Activated CD4-positive, alpha-beta memory T cell treated with anti-CD3 and anti-CD28 coated beads for 36 hours (primary cell): ENCODE measurements around the gene CAPN8. TPM values are rescaled to one million over a fixed set of nuclear protein-coding genes. Genes with fewer than 3 reads are reported as not detected.

Source experiments
- CTCF ChIA-PET: fragments of 350-600 bp; sonication (Branson Sonifier 250); formaldehyde crosslinking; loops from one replicate; lab custom pipeline; 2021; ENCODE audit warnings: antibody characterized with exemption, inconsistent platforms; lab: Charles Lee
- POLR2A ChIA-PET: fragments of 350-600 bp; sonication (Branson Sonifier 250); formaldehyde crosslinking; loops from one replicate; lab custom pipeline; 2021; ENCODE audit warnings: antibody characterized with exemption; lab: Charles Lee
- DNase-seq: peaks from one replicate; pipeline ENCODE4 v3.0.0-alpha.2; 2020
- H3K27ac Mint-ChIP-seq: one replicate; pipeline ENCODE4 v1.8.0; 2021; ENCODE audit warnings: mixed read lengths
- H3K27me3 Mint-ChIP-seq: one replicate; pipeline ENCODE4 v1.8.0; 2021; ENCODE audit warnings: mixed read lengths
- H3K36me3 Mint-ChIP-seq: one replicate; pipeline ENCODE4 v1.8.0; 2021; ENCODE audit warnings: mixed read lengths
- H3K4me1 Mint-ChIP-seq: one replicate; pipeline ENCODE4 v1.8.0; 2021; ENCODE audit warnings: low read depth, mixed read lengths
- H3K4me3 Mint-ChIP-seq: one replicate; pipeline ENCODE4 v1.8.0; 2021; ENCODE audit warnings: mild to moderate bottlenecking, mixed read lengths
- H3K9me3 Mint-ChIP-seq: one replicate; pipeline ENCODE4 v1.8.0; 2021; ENCODE audit warnings: mixed read lengths
- intact Hi-C: fragments of 100-400 bp; cut with micrococcal nuclease; formaldehyde crosslinking; loops from one replicate; pipeline ENCODE4 v1.15.1; 2023
- total RNA-seq, 2 experiments: library from RNA; stranded (reverse); gene quantifications; one replicate each; pipeline ENCODE4 v1.2.3, GENCODE V29; 2021

CAPN8 gene
- total RNA-seq, 2 experiments from 2014 or later = not detected

GRCh38 chr1:223709598-223709997 lies 44.1 kb upstream of the CAPN8 start:
- POLR2A ChIA-PET = no interaction called here
- intact Hi-C loops = no loop called here
- DNase-seq = no peak
- Mint-ChIP-seq H3K4me1 (peaks cover 34% of the 10 kb centered on the region), H3K27me3 (no peaks in the 10 kb centered on the region), H3K9me3 (no peaks in the 10 kb centered on the region), H3K4me3 (no peak overlapping the region), H3K36me3 (no peaks in the 10 kb centered on the region), H3K27ac (no peak overlapping the region)
- CTCF ChIA-PET = interaction anchor here (4.1 kb wide), 1 partner anchor 39 kb away, joined by 43 read pairs; no protein-coding TSS in a partner anchor

- no peak for DNase-seq
- no peaks in the 10 kb centered on the region for H3K27me3 Mint-ChIP-seq
- no peak overlapping the region for H3K4me3 Mint-ChIP-seq
- ChIA-PET POLR2A (no interaction called here), CTCF (interaction anchor here (1.0 to 3.3 kb wide), 4 partner anchors 10 to 41 kb away, joined by 3 to 19 read pairs (median 6); no protein-coding TSS in a partner anchor)
- no peaks in the 10 kb centered on the region for H3K36me3 Mint-ChIP-seq
- no peaks in the 10 kb centered on the region for H3K9me3 Mint-ChIP-seq
- H3K27ac Mint-ChIP-seq = no peak overlapping the region
- intact Hi-C loops = no loop called here
- H3K4me1 Mint-ChIP-seq = peaks cover 30% of the 10 kb centered on the region
Observed at GRCh38 chr1:223708651-223709268, 43.3 kb upstream of the CAPN8 start.

GRCh38 chr1:223708001-223708359 lies 42.5 kb upstream of the CAPN8 start:
- Mint-ChIP-seq H3K4me1 (peaks cover 34% of the 10 kb centered on the region), H3K9me3 (no peaks in the 10 kb centered on the region), H3K36me3 (no peaks in the 10 kb centered on the region), H3K27ac (no peak overlapping the region), H3K4me3 (no peak overlapping the region), H3K27me3 (no peaks in the 10 kb centered on the region)
- intact Hi-C loops = no loop called here
- no peak for DNase-seq
- CTCF ChIA-PET = interaction anchor here (1.0 to 3.3 kb wide), 6 partner anchors 9 to 578 kb away, joined by 3 to 19 read pairs (median 4); no protein-coding TSS in a partner anchor
- POLR2A ChIA-PET = no interaction called here

DNA sequence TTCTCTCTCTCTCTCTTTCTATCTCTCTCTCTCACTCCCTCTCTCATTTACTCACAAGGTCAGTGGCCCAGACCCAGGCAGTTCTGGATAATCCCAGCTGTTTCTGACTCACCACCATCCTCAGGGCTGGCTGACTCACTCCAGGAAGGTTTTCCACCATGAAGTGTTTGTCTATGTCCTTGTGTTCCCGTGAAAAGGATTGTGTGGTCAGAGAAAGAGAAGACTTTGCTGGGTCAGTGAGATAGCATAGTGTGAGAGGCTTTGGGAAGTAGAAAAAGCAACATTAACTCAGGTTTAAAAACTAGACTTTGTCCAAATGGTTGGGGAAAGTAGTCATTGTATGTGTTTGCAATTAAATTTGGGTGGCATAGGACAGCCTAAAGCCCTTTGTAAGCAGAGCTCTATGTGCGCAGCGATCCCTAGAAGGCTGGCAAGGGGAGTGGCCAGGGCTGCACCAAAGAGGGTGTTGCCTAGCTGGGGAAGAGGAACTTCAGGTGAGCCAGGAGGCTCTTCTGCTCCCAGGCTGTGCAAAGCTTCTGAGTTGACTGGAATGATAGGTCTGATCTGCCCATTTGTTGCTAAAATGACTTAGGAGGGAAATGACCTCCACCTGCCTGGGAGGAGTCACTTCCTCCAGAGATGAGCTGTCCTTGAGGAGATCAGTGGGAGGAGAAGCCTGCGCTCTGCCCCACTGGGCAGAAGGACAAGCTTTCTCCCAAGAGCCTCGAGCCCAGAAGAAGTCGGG lies 41.9 kb upstream of the CAPN8 start:
- POLR2A ChIA-PET = no interaction called here
- peak; percentile 34 for DNase-seq
- intact Hi-C loops = no loop called here

GRCh38 chr1:223706077-223706973 lies 40.8 kb upstream of the CAPN8 start:
- no peak for DNase-seq
- POLR2A ChIA-PET = no interaction called here
- Mint-ChIP-seq H3K9me3 (no peaks in the 10 kb centered on the region), H3K36me3 (no peaks in the 10 kb centered on the region), H3K4me1 (peaks cover 40% of the 10 kb centered on the region), H3K27me3 (no peaks in the 10 kb centered on the region), H3K27ac (no peak overlapping the region), H3K4me3 (no peak overlapping the region)
- CTCF ChIA-PET = interaction anchor here (1.0 to 3.3 kb wide), 6 partner anchors 10 to 576 kb away, joined by 3 to 19 read pairs (median 4); no protein-coding TSS in a partner anchor
- intact Hi-C loops = no loop called here

More for the DNA sequence above, 41.9 kb upstream of the CAPN8 start:
- Mint-ChIP-seq H3K36me3 (no peaks in the 10 kb centered on the region), H3K27me3 (no peaks in the 10 kb centered on the region), H3K27ac (no peak overlapping the region), H3K9me3 (no peaks in the 10 kb centered on the region), H3K4me3 (no peak overlapping the region), H3K4me1 (peaks cover 40% of the 10 kb centered on the region)
- CTCF ChIA-PET = interaction anchor here (1.0 to 3.3 kb wide), 7 partner anchors 9 to 577 kb away, joined by 3 to 19 read pairs (median 3); no protein-coding TSS in a partner anchor

DNA sequence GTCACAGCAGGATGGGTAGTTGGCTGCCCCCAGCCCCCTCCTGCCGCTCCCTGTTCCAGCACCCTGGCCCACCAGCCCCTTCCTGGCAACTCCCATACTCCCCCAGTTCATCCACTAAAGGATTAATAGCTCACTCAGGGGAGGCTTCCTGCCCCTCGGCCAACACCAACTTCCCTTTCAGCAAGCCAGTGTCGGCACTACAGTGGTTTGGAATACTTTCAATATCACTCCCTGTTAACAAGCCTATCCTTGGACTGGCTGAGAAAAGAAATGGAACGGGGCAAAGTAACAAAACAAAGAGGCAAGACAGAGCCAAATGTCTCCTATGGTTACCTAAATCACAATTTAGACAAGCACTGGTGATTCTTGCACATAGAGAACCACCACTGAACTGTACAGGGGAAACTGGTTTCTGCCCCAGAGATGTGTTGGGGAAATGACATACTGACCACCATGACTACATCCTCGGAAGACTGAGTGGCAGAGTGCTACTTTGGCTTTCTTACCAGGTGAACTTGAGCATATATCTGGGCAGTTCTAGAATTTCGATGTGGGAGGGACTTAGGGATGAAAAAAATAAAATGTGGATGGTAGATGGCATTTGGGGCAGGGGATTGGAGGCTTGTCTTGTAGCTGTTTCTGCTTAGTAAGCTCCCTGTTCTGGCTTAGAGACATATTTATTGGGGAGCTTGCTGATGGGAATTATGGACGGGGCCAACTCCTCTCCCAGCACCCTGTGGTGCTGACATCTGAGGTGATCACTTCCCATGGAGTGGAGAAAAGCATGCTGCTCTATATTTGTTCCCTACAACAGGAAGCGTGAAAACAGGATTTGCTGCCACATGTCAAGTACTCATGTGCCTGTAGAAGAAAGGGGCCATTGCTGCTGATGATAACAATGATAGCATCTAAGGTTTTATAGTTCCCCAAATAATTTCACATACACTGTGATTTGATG lies 39.7 kb upstream of the CAPN8 start:
- Mint-ChIP-seq H3K27me3 (peaks cover 4% of the 10 kb centered on the region), H3K27ac (no peak overlapping the region), H3K4me3 (no peak overlapping the region), H3K36me3 (no peaks in the 10 kb centered on the region), H3K4me1 (peaks cover 44% of the 10 kb centered on the region), H3K9me3 (no peaks in the 10 kb centered on the region)
- intact Hi-C loops = no loop called here
- ChIA-PET CTCF (interaction anchor here (1.9 to 2.3 kb wide), 2 partner anchors 9 to 44 kb away, joined by 9 to 11 read pairs; no protein-coding TSS in a partner anchor), POLR2A (no interaction called here)
- DNase-seq = no peak

GRCh38 chr1:223703668-223704013 lies 38.1 kb upstream of the CAPN8 start:
- Mint-ChIP-seq H3K36me3 (no peaks in the 10 kb centered on the region), H3K4me3 (no peak overlapping the region), H3K9me3 (no peaks in the 10 kb centered on the region), H3K4me1 (peaks cover 44% of the 10 kb centered on the region), H3K27ac (no peak overlapping the region), H3K27me3 (peaks cover 4% of the 10 kb centered on the region)
- no peak for DNase-seq
- intact Hi-C loops = loop anchor here (1.0 to 2.0 kb wide), 3 partner anchors 13 to 129 kb away; no protein-coding TSS in a partner anchor
- POLR2A ChIA-PET = no interaction called here
- CTCF ChIA-PET = interaction anchor here (0.8 to 1.9 kb wide), 2 partner anchors 46 to 348 kb away, joined by 3 to 11 read pairs; no protein-coding TSS in a partner anchor

DNA sequence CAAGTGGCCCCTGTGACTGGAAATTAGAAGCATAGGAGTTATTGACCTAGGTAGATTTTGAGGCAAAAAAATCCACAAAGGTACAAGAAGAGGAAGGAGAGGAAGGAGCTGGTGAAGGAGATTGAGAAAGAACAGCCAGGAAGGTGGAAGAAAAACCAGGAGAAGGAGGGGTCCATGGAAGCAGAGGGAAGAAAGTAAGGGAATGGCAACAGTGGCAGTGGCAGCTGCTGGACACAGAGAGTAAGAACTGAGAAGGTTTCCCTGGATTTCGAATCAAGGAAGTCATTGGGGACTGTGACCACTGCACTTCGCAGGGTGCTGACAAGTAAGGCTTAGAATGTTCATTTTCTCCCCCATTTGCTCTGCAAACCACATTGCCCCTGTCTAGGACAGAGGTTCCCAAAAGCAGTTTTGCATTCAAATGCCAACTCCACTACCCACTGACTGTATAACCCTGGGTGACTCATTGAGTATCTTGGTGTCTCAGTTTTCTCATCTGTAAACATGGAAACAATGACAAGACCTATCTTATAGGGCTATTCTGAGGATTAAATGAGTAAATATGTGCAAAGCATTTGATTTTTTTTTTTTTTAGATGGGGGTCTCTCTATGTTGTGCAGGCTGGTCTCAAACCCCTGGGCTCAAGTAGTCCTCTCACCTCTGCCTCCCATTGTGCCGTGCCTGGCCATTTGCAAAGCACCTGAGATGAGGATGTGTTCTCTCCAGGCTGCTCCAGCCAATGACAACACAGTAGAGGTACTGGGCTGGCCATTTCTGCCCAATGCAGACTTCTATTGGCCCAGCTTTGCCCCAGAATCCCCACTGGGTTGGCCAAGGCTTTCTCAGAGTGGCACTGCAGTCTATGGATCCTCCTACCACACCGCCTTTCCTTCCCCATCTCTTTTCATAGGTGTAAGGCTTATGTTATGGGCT lies 37.5 kb upstream of the CAPN8 start:
- Mint-ChIP-seq H3K4me1 (peaks cover 45% of the 10 kb centered on the region), H3K4me3 (no peak overlapping the region), H3K9me3 (no peaks in the 10 kb centered on the region), H3K27me3 (peaks cover 4% of the 10 kb centered on the region), H3K36me3 (no peaks in the 10 kb centered on the region), H3K27ac (peak overlapping the region; percentile 9)
- ChIA-PET POLR2A (interaction anchor here (1.9 kb wide), 1 partner anchor 46 kb away, joined by 4 read pairs; no protein-coding TSS in a partner anchor), CTCF (interaction anchor here (0.6 to 5.4 kb wide), 2 partner anchors 46 to 289 kb away, joined by 4 to 189 read pairs; no protein-coding TSS in a partner anchor)
- DNase-seq = peak; percentile 35
- intact Hi-C loops = loop anchor here (1.0 to 2.0 kb wide), 3 partner anchors 13 to 130 kb away; no protein-coding TSS in a partner anchor

DNA sequence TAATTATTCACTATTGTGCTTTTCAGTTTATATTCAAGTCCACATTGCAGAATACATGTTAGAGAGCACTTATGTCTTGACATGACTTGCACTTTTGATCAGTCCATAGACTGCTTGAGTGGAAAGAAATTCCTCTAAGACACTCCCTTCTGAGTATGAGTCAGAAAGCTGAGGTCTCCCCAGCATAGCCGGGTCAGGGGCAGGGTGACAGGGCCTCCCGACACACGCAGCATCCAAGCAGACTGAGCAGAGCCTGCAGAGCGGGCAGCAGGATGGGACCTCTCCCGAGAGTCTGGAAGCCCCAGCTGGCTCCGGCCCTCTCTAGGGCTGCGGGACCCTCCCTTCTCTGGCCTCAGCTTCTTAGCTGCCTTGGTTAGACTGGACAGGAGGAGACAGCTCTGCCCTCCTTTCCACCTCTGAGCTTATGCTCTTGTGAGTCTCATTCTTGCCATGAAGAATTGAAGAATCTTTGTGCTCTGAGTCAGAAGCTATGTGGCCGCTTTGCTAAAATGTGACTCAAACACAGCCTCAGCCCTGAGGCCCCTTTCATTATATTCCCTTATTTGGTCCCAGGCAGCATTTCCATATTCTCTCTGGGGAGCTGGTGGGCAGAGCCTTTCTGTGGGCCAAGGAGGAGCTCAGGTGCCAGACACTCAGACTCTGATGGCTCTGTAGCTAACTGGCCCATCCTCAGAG lies 35.6 kb upstream of the CAPN8 start:
- H3K9me3 Mint-ChIP-seq = no peaks in the 10 kb centered on the region
- ChIA-PET CTCF (interaction anchor here (0.5 to 5.4 kb wide), 7 partner anchors 8 to 634 kb away, joined by 3 to 189 read pairs (median 3); no protein-coding TSS in a partner anchor), POLR2A (interaction anchor here (0.7 to 1.9 kb wide), 3 partner anchors 19 to 48 kb away, joined by 3 to 5 read pairs (median 4); no protein-coding TSS in a partner anchor)
- H3K27ac Mint-ChIP-seq = peak overlapping the region; percentile 65
- intact Hi-C loops = loop anchor here (2.0 kb wide), 1 partner anchor 632 kb away; no protein-coding TSS in a partner anchor
- peaks cover 4% of the 10 kb centered on the region for H3K27me3 Mint-ChIP-seq
- H3K36me3 Mint-ChIP-seq = no peaks in the 10 kb centered on the region
- H3K4me3 Mint-ChIP-seq = no peak overlapping the region
- H3K4me1 Mint-ChIP-seq = peaks cover 35% of the 10 kb centered on the region
- peak; percentile 52 for DNase-seq
